GM19025 (cell line): ENCODE measurements around the gene OXLD1.
"Not testable (repeated sequence)": the region's sequence is repeated elsewhere in the genome, so short reads cannot be mapped to it uniquely, and the experiment has no call there.

ENCODE experiments used
- ATAC-seq: cut with Tn5 transposase; IDR thresholded peaks from one replicate; pipeline ENCODE4 v1.9.1; 2021; ENCODE audit warnings: mild to moderate bottlenecking, low read depth, moderate library complexity; ENCODE audit not compliant: unreplicated experiment

Gene OXLD1

GRCh38 chr17:81683584-81684441, 17.4 kb upstream of the OXLD1 start, which contains the start of the genes ARL16 and HGS:
ARL16 (minus strand) TSS chr17:81683797; CDS start chr17:81683753, 44 bp downstream.
HGS (plus strand) TSS chr17:81684011; CDS start chr17:81684067, 56 bp downstream.
- peak; percentile 89 for ATAC-seq

DNA sequence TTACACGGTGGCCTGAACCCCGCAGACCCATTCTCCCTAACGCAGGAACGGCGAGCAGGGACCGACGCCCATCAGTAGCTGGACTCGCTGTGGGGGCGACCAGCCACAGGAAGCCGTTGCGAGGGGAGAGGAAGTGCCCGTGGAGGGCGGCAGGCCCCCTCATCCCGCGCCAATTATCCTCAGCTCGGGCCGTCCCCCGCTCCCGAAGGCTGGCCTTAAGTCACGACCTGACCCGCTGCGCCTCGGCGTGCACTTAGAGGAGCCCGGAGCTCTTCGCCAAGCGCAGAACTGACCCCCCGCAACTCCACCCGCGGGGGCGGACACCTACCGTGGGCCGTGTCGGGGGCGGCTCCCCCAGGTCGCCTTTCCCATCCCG, 16.8 kb upstream of the OXLD1 start:
- no peak for ATAC-seq

GRCh38 chr17:81682565-81683207, 16.3 kb upstream of the OXLD1 start:
- ATAC-seq, result no peak

- ATAC-seq, result no peak
Observed at GRCh38 chr17:81681672-81682071, 15.3 kb upstream of the OXLD1 start.

GRCh38 chr17:81680150-81680549, 13.7 kb upstream of the OXLD1 start:
- ATAC-seq, result no peak

GRCh38 chr17:81676906-81677305, 10.5 kb upstream of the OXLD1 start:
- no peak for ATAC-seq

DNA sequence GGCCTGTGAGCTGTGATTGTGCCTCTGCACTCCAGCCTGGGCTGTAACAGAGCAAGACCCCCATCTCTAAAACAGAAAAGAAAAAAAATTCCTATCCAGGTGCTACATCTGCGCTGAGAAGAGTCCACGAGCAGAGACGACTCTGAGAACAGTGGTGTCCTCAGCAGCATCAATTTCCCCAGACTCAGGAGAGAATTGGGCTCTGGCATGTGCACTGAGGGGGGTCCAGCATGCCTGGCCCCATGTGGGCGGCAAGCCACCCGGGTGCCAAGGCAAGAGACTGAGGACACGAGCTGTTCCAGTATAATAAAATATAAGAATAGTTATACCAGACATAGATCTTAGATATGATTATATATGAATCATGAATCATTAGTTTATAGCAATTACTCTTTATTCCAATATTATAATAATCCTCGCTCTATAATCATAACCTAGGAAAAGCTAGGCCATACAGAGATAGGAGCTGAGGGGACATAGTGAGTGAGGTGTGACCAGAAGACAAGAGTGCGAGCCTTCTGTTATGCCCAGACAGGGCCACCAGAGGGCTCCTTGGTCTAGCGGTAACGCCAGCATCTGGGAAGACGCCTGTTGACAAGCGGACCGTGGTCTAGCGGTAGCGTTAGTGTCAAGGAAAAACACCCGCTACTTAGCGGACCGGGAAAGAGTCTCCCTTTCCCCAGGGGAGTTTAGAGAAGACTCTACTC, 9.3 kb upstream of the OXLD1 start:
- ATAC-seq, result not testable (repeated sequence)

- ATAC-seq, result no peak
Observed at GRCh38 chr17:81673561-81674258, 7.3 kb upstream of the OXLD1 start.

GRCh38 chr17:81672954-81673353, 6.5 kb upstream of the OXLD1 start:
- ATAC-seq, result no peak

GRCh38 chr17:81672504-81672903, 6.1 kb upstream of the OXLD1 start:
- ATAC-seq, result no peak

- ATAC-seq, result no peak
Observed at GRCh38 chr17:81667754-81668153, 1.3 kb upstream of the OXLD1 start.

DNA sequence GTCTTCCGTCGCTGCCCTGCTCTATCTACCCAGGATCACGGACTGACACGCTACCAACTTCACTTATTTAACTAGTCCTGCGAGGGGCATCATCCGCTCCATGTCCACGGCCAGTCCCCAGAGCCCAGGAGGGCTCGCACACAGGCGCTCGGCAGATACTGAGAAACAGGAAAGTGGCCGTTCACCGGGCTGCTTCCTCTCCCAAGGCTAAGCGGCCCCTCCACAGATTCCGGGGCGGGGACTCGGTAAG, 388 bp downstream of the OXLD1 start:
- no peak for ATAC-seq

GRCh38 chr17:81665205-81666091, 957 bp downstream of the OXLD1 start:
- ATAC-seq, result no peak

DNA sequence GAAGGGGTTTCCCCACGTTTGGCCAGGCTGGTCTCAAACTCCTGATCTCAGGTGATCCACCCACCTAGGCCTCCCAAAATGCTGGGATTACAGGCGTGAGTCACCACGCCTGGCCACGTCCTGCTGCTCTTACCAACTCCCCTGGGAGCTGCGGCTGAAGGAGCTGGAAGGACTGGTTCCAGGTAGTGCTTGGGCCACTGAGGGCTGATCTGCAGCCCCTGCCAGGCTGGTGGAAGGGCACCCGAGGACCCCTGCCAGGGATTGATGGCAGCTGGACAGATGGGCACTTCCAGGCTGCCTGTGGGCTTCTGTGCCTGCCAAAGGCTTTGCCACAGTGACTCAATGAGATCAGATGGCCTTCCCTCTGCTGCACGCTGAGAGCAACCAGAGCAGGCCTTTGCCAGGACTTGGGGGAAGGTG, 2.3 kb downstream of the OXLD1 start:
- ATAC-seq, result no peak

- no peak for ATAC-seq
Observed at GRCh38 chr17:81662002-81662401, 4.4 kb downstream of the OXLD1 start.

DNA sequence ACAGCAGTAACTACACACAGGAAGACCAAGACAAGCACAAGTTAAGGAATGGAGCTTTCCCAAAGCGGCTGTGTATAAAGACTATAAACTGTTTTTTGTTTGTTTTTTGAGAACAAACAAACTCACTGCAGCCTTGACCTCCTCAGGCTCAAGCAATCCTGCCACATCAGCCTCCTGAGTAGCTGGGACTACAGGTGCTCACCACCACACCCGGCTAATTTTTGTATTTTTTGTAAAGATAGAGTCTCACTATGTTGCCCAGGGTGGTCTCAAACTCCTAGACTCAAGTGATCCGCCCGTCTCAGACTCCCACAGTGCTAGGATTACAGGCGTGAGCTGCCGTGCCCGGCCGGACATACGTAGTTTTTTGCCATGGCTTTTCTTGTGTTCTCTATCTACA, 6.0 kb downstream of the OXLD1 start:
- no peak for ATAC-seq

DNA sequence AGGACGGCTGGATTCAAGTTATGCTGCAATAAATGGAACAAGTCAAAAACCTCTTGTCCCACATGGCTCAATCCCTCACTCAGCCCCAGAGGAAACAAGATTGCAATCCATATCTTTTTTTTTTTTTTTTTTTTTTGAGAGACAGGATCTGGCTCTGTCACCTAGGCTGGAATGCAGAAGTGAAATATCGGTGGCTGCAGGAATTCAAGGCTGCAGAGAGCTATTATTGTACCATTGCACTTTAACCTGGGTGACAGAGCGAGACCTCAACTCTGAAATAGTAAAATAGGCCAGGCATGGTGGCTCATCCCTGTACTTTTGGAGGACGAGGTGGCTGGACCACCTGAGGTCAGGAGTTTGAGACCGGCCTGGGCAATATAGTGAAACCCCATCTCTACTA, 7.4 kb downstream of the OXLD1 start:
- ATAC-seq, result no peak

GRCh38 chr17:81656835-81657234, 9.6 kb downstream of the OXLD1 start:
- ATAC-seq, result no peak

GRCh38 chr17:81656118-81656743, 10.2 kb downstream of the OXLD1 start, which contains the start of gene PDE6G:
PDE6G (minus strand) TSS chr17:81656542; CDS start chr17:81653305, 3,237 bp downstream.
- ATAC-seq, result no peak
